Measurements from ENCODE around the gene MYRIP.

GRCh38 chr3:40240921-40241320 lies 431.5 kb downstream of the MYRIP start:
- TF ChIP-seq, protein P1, sequence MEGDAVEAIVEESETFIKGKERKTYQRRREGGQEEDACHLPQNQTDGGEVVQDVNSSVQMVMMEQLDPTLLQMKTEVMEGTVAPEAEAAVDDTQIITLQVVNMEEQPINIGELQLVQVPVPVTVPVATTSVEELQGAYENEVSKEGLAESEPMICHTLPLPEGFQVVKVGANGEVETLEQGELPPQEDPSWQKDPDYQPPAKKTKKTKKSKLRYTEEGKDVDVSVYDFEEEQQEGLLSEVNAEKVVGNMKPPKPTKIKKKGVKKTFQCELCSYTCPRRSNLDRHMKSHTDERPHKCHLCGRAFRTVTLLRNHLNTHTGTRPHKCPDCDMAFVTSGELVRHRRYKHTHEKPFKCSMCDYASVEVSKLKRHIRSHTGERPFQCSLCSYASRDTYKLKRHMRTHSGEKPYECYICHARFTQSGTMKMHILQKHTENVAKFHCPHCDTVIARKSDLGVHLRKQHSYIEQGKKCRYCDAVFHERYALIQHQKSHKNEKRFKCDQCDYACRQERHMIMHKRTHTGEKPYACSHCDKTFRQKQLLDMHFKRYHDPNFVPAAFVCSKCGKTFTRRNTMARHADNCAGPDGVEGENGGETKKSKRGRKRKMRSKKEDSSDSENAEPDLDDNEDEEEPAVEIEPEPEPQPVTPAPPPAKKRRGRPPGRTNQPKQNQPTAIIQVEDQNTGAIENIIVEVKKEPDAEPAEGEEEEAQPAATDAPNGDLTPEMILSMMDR (conservative IDR thresholded peaks at IDR 0.05), result no peak; the same call in 1 of the 2 replicates
- no peak for TF ChIP-seq ZFX (IDR thresholded peaks at IDR 0.05)

Data from C4-2B (cell line).